ENCODE data around the gene MTX2. TPM values are rescaled to one million over a fixed set of nuclear protein-coding genes. Genes with fewer than 3 reads are reported as not detected.

MTX2 gene
- 18.1 and 20.3 TPM in 2 replicates for total RNA-seq

GRCh38 chr2:176269319-176270099 is at the start of gene MTX2:
Gene MTX2 (plus strand): TSS chr2:176269442. CDS start chr2:176269630, 188 bp downstream.

Other genes with a start within 250 kb of the MTX2 start
- not detected in 2 replicates for gene EVX2, start 185.5 kb upstream of the MTX2 start, total RNA-seq
- gene HOXD13, start 176.7 kb upstream of the MTX2 start, total RNA-seq: 2.2 and 2.4 TPM in 2 replicates
- gene HOXD12, start 169.6 kb upstream of the MTX2 start, total RNA-seq: not detected in 2 replicates
- gene HOXD11, start 162.2 kb upstream of the MTX2 start, total RNA-seq: 7.8 and 15.7 TPM in 2 replicates
- gene HOXD10, start 152.7 kb upstream of the MTX2 start, total RNA-seq: 18.4 and 19.4 TPM in 2 replicates
- gene HOXD9, start 146.7 kb upstream of the MTX2 start, total RNA-seq: 2.7 and 3.6 TPM in 2 replicates
- 5.3 and 7.7 TPM in 2 replicates for gene HOXD8, start 139.7 kb upstream of the MTX2 start, total RNA-seq
- 0.30 and 1.2 TPM in 2 replicates for gene HOXD4, start 117.9 kb upstream of the MTX2 start, total RNA-seq
- gene HOXD3, start 112.1 kb upstream of the MTX2 start, total RNA-seq: 0.92 and 2.4 TPM in 2 replicates
- not detected in 2 replicates for gene HOXD1, start 80.8 kb upstream of the MTX2 start, total RNA-seq